NCI-H1930 (cell line): ENCODE measurements around the gene FRAT2.
"Not testable (repeated sequence)": the region's sequence is repeated elsewhere in the genome, so short reads cannot be mapped to it uniquely, and the experiment has no call there.

ENCODE experiments used
- DNase-seq, 2 experiments: peaks; one replicate each; lab custom pipeline; 2025; lab: John Stamatoyannopoulos, UW

Gene FRAT2

GRCh38 chr10:97356318-97356914 lies 21.9 kb upstream of the FRAT2 start:
- DNase-seq = no peak

GRCh38 chr10:97355571-97355975 lies 21.0 kb upstream of the FRAT2 start:
- no peak for DNase-seq

- DNase-seq = no peak
Observed at GRCh38 chr10:97353945-97354344, 19.4 kb upstream of the FRAT2 start.

GRCh38 chr10:97349752-97350513 lies 15.4 kb upstream of the FRAT2 start:
- DNase-seq = no peak

- no peak for DNase-seq
Observed at GRCh38 chr10:97347317-97347716, 12.8 kb upstream of the FRAT2 start.

- DNase-seq = not testable (repeated sequence)
Observed at GRCh38 chr10:97343664-97344063, 9.1 kb upstream of the FRAT2 start.

- DNase-seq = no peak
Observed at GRCh38 chr10:97341416-97341815, 6.9 kb upstream of the FRAT2 start.

GRCh38 chr10:97338041-97338440 lies 3.5 kb upstream of the FRAT2 start:
- DNase-seq = no peak

- peak in 1 of 2 experiments; percentile 6 for DNase-seq
Observed at GRCh38 chr10:97336942-97337831, 2.7 kb upstream of the FRAT2 start.

GRCh38 chr10:97336446-97336845 lies 1.9 kb upstream of the FRAT2 start:
- DNase-seq = no peak

GRCh38 chr10:97336006-97336405 lies 1.5 kb upstream of the FRAT2 start:
- no peak for DNase-seq

- DNase-seq = no peak
Observed at GRCh38 chr10:97335188-97335619, 675 bp upstream of the FRAT2 start.

- DNase-seq = no peak
Observed at GRCh38 chr10:97333601-97334369, 744 bp downstream of the FRAT2 start.

- DNase-seq = no peak
Observed at GRCh38 chr10:97333351-97333600, 1.3 kb downstream of the FRAT2 start.

- no peak for DNase-seq
Observed at GRCh38 chr10:97332591-97333350, 1.8 kb downstream of the FRAT2 start.

- no peak for DNase-seq
Observed at GRCh38 chr10:97331153-97331703, 3.3 kb downstream of the FRAT2 start.

- no peak for DNase-seq
Observed at GRCh38 chr10:97329766-97330165, 4.8 kb downstream of the FRAT2 start.

- no peak for DNase-seq
Observed at GRCh38 chr10:97328646-97329453, 5.7 kb downstream of the FRAT2 start.

- no peak for DNase-seq
Observed at GRCh38 chr10:97327348-97328294, 6.9 kb downstream of the FRAT2 start.
